ENCODE measurements around the gene KIF6. TPM values are rescaled to one million over a fixed set of nuclear protein-coding genes. Genes with fewer than 3 reads are reported as not detected.
A peak's percentile ranks its signal among the peaks of the same experiment; 100 is the strongest.

Gene KIF6
- total and polyA plus RNA-seq, 4 donors: 1.1 to 7.8 (median 4.5) TPM

DNA sequence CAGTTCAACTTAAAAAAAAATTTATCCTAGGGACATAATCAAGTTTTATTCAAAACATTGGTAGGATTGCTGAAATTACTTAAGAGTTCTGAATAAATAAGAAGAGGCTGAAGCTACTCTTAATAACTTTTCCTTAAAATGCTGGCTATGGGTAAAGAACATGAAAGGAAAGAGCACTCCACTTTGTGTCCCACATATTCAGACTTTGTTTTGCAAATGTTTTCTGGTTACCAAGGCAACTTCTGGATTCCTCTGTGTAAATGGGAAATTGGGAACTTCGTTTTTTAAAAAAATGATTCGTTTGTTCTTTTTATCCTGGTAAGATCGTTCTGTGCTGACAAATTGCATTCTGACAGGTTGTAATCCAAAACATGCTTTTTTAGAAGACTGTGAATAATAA lies 115.0 kb downstream of the KIF6 start:
- WGBS, 2 donors: 15 to 46% methylated on average over 3 of the region's 3 CpGs
- Histone ChIP-seq H3K4me1 (ENCODE audit: control insufficient read depth in 5 of 5, insufficient read depth in 5 of 5, low read length in 5 of 5) (peaks cover 0 to 9% (median 0%) of the 10 kb centered on the region in 5 donors), H3K9ac (ENCODE audit: insufficient read depth in 1 of 2, low read length in 2 of 2) (no peak overlapping the region), H3K9me3 (ENCODE audit: control insufficient read depth in 4 of 4, insufficient read depth in 3 of 4, low read length in 3 of 4) (no peaks in the 10 kb centered on the region), H3K4me3 (no peak overlapping the region), H3K27ac (ENCODE audit: low read depth in 1 of 2, low read length in 1 of 2) (no peak overlapping the region), H3K36me3 (ENCODE audit: control insufficient read depth in 4 of 4, insufficient read depth in 4 of 4, low read length in 4 of 4) (no peaks in the 10 kb centered on the region), H3K27me3 (ENCODE audit: control insufficient read depth in 3 of 3, insufficient read depth in 3 of 3, low read length in 2 of 3) (no peaks in the 10 kb centered on the region)
- DNase-seq (peak in 2 of 3 donors; percentile 92 to 93), ATAC-seq (ENCODE audit: insufficient read depth, low FRiP score) (no peak)
- TF ChIP-seq, protein P1, sequence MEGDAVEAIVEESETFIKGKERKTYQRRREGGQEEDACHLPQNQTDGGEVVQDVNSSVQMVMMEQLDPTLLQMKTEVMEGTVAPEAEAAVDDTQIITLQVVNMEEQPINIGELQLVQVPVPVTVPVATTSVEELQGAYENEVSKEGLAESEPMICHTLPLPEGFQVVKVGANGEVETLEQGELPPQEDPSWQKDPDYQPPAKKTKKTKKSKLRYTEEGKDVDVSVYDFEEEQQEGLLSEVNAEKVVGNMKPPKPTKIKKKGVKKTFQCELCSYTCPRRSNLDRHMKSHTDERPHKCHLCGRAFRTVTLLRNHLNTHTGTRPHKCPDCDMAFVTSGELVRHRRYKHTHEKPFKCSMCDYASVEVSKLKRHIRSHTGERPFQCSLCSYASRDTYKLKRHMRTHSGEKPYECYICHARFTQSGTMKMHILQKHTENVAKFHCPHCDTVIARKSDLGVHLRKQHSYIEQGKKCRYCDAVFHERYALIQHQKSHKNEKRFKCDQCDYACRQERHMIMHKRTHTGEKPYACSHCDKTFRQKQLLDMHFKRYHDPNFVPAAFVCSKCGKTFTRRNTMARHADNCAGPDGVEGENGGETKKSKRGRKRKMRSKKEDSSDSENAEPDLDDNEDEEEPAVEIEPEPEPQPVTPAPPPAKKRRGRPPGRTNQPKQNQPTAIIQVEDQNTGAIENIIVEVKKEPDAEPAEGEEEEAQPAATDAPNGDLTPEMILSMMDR (IDR thresholded peaks at IDR 0.05; ENCODE audit: control extremely low read depth, extremely low read depth): no peak

DNA sequence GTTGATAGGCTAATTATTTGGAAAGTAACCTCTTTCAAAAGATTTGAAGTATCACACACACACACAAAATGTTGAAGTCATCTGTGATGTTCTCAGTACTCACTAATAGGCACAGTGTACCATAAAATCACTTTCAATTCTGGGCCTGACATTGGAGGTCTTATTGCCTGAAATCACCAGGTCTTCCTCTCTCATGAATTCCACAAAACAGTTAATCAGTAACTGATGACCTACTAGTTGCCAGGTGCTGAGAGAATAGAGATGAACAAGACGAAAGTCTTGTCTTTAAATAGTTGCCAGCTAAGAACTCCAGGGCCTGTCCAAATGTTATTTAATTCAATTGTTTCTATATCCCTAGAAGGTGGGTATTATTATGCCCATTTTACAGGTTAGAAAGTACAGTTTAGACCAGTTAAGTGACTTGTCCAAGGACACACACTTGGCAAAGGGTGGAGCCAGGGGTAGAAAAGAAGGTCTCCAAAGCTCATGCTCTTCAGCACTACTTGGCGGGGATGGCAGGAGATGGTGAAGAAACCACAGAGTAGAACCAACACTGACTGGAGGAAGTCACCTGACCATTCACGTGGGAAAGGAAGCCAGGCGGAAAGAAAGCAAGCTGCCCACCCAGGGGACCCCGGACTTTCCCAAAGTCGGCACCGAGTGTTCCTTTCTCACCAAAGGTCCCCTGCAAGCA lies 116.4 kb downstream of the KIF6 start:
- ATAC-seq (ENCODE audit: insufficient read depth, low FRiP score): no peak
- 77 to 86% methylated on average over 7 of the region's 7 CpGs for WGBS, 2 donors
- TF ChIP-seq, protein P1 (IDR thresholded peaks at IDR 0.05; ENCODE audit: control extremely low read depth, extremely low read depth): no peak
- peaks cover 0 to 11% (median 0%) of the 10 kb centered on the region in 5 donors for H3K4me1 ChIP-seq (ENCODE audit: control insufficient read depth in 5 of 5, insufficient read depth in 5 of 5, low read length in 5 of 5)
- H3K4me3 ChIP-seq: no peak overlapping the region
- no peaks in the 10 kb centered on the region for H3K36me3 ChIP-seq (ENCODE audit: control insufficient read depth in 4 of 4, insufficient read depth in 4 of 4, low read length in 4 of 4)
- no peaks in the 10 kb centered on the region for H3K27me3 ChIP-seq (ENCODE audit: control insufficient read depth in 3 of 3, insufficient read depth in 3 of 3, low read length in 2 of 3)
- DNase-seq: no peak
- H3K9me3 ChIP-seq (ENCODE audit: control insufficient read depth in 4 of 4, insufficient read depth in 3 of 4, low read length in 3 of 4): no peaks in the 10 kb centered on the region
- no peak overlapping the region for H3K27ac ChIP-seq (ENCODE audit: low read depth in 1 of 2, low read length in 1 of 2)
- H3K9ac ChIP-seq (ENCODE audit: insufficient read depth in 1 of 2, low read length in 2 of 2): no peak overlapping the region

DNA sequence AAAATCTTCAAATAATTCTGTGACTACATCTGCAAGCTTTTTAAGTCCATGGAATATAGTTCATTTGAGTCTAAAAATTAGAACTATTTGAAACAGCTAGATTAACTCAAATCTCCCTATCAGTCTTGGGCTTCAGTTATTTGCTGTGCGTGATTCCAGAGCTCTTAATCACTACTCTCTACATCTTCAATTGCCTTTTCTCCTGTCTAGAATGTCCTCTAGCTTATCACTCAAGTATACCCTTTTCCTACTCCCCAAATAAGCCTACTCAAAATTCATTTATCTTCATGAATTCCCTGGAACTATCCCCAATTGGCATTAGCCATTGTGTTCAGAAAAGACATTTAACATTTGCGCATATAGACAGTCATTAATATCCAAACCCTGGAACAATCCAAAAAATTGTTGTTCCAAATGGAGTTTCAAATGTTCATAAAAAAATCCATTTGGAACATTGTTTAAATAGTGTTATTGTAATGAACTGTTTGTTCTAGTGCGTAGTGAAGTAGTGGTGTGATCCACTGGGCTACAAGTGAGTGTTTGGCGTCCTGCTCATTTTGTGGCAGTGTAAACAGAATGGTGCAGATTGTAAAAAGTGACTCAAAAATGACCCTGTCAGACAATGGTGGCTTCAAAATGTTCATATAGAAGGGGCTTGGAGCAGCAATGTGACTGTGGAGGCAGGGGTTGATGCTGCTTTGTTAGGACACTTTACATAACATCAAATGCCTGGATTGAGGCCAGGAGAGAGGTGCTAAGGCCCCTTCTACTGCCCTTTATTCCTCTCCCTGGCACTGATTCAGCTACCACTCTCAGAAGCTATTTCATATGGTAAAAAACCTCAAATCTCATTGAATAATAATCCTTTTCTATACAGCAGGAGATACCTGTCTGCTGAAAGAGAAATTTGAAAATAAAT lies 122.3 kb downstream of the KIF6 start:
- 56 to 69% methylated on average over 4 of the region's 4 CpGs for WGBS, 2 donors
- Histone ChIP-seq H3K4me1 (ENCODE audit: control insufficient read depth in 5 of 5, insufficient read depth in 5 of 5, low read length in 5 of 5) (peaks cover 0 to 24% (median 0%) of the 10 kb centered on the region in 5 donors), H3K27ac (ENCODE audit: low read depth in 1 of 2, low read length in 1 of 2) (peak overlapping the region in 1 of 2 donors; percentile 21), H3K27me3 (ENCODE audit: control insufficient read depth in 3 of 3, insufficient read depth in 3 of 3, low read length in 2 of 3) (no peaks in the 10 kb centered on the region), H3K9ac (ENCODE audit: insufficient read depth in 1 of 2, low read length in 2 of 2) (no peak overlapping the region), H3K36me3 (ENCODE audit: control insufficient read depth in 4 of 4, insufficient read depth in 4 of 4, low read length in 4 of 4) (no peaks in the 10 kb centered on the region), H3K4me3 (no peak overlapping the region), H3K9me3 (ENCODE audit: control insufficient read depth in 4 of 4, insufficient read depth in 3 of 4, low read length in 3 of 4) (peaks cover 0 to 3% (median 0%) of the 10 kb centered on the region in 4 donors)
- ATAC-seq (ENCODE audit: insufficient read depth, low FRiP score): peak; percentile 55
- TF ChIP-seq, protein P1 (IDR thresholded peaks at IDR 0.05; ENCODE audit: control extremely low read depth, extremely low read depth): no peak
- DNase-seq: peak; percentile 64 to 90 (median 88)

All from lung (tissue), 12 donors.